ENCODE results near the gene BCL6. TPM values are rescaled to one million over a fixed set of nuclear protein-coding genes. Genes with fewer than 3 reads are reported as not detected.

BCL6 gene
- total and polyA plus RNA-seq, 2 donors (not counting 1 experiment from before 2014, with no cell fraction given): 21.2 to 48.2 TPM

- no peak for DNase-seq
- Histone ChIP-seq H4K20me1 (ENCODE audit: control insufficient read depth, insufficient read depth, low read length, poor library complexity, severe bottlenecking) (no peaks in the 10 kb centered on the region), H3K36me3 (replicated peaks in 1 of 2; ENCODE audit: control extremely low read depth in 1 of 2, control insufficient read depth in 1 of 2, extremely low read depth in 1 of 2, insufficient read depth in 2 of 2, low read length in 1 of 2) (no peaks in the 10 kb centered on the region), H3K4me1 (ENCODE audit: control insufficient read depth in 2 of 2, insufficient read depth in 2 of 2, low read length in 2 of 2) (peaks cover 5 to 8% of the 10 kb centered on the region in 2 donors), H3K27me3 (replicated peaks in 1 of 4; ENCODE audit: control extremely low read depth in 1 of 4, control insufficient read depth in 3 of 4, insufficient read depth in 4 of 4, low read length in 3 of 4) (no peaks in the 10 kb centered on the region), H3K79me2 (ENCODE audit: control insufficient read depth, insufficient read depth, low read length) (no peaks in the 10 kb centered on the region), H3K9ac (ENCODE audit: low read length) (no peak overlapping the region), H2AFZ (ENCODE audit: insufficient read depth, low read depth, low read length, poor library complexity, severe bottlenecking) (no peak overlapping the region), H3K4me3 (ENCODE audit: control extremely low read depth in 1 of 5, extremely low read depth in 1 of 5, insufficient read depth in 1 of 5, low read depth in 2 of 5, low read length in 4 of 5) (no peak overlapping the region), H3K9me3 (ENCODE audit: control extremely low read depth in 1 of 3, control insufficient read depth in 2 of 3, insufficient read depth in 1 of 3, low read length in 2 of 3) (no peaks in the 10 kb centered on the region), H3K4me2 (replicated peaks; ENCODE audit: low read depth, low read length, poor library complexity, severe bottlenecking) (no peak overlapping the region), H3K27ac (ENCODE audit: low read length in 2 of 2) (no peak overlapping the region)
- TF ChIP-seq CTCF (IDR thresholded peaks at IDR 0.05): no peak
- TF ChIP-seq EZH2 (IDR thresholded peaks at IDR 0.05; ENCODE audit: borderline replicate concordance, insufficient read depth, low read depth, low read length, poor library complexity, severe bottlenecking): no peak
- H3K4me3 Mint-ChIP-seq: no peak overlapping the region
- no peaks in the 10 kb centered on the region for H3K27me3 Mint-ChIP-seq
- ChIA-PET POLR2A (no interaction called here), CTCF (no interaction called here)
- peaks cover 21% of the 10 kb centered on the region for H3K4me1 Mint-ChIP-seq
- no peak overlapping the region for H3K27ac Mint-ChIP-seq
- H3K9me3 Mint-ChIP-seq (ENCODE audit: insufficient read depth): no peaks in the 10 kb centered on the region
- ATAC-seq (ENCODE audit: low read depth): no peak
- intact Hi-C loops (cut with micrococcal nuclease): no loop called here
- WGBS (ENCODE audit: insufficient coverage): 100% methylated on average over 1 of the region's 3 CpGs
Observed at GRCh38 chr3:187789872-187790271, 44.6 kb upstream of the BCL6 start.

GRCh38 chr3:187788984-187789857 is 44.0 kb upstream of the BCL6 start:
- Histone ChIP-seq H3K4me1 (ENCODE audit: control insufficient read depth in 2 of 2, insufficient read depth in 2 of 2, low read length in 2 of 2) (peaks cover 5 to 8% of the 10 kb centered on the region in 2 donors), H3K36me3 (replicated peaks in 1 of 2; ENCODE audit: control extremely low read depth in 1 of 2, control insufficient read depth in 1 of 2, extremely low read depth in 1 of 2, insufficient read depth in 2 of 2, low read length in 1 of 2) (no peaks in the 10 kb centered on the region), H3K27me3 (replicated peaks in 1 of 4; ENCODE audit: control extremely low read depth in 1 of 4, control insufficient read depth in 3 of 4, insufficient read depth in 4 of 4, low read length in 3 of 4) (no peaks in the 10 kb centered on the region), H3K4me2 (replicated peaks; ENCODE audit: low read depth, low read length, poor library complexity, severe bottlenecking) (peak overlapping the region; percentile 9), H2AFZ (ENCODE audit: insufficient read depth, low read depth, low read length, poor library complexity, severe bottlenecking) (no peak overlapping the region), H3K4me3 (ENCODE audit: control extremely low read depth in 1 of 5, extremely low read depth in 1 of 5, insufficient read depth in 1 of 5, low read depth in 2 of 5, low read length in 4 of 5) (no peak overlapping the region), H3K79me2 (ENCODE audit: control insufficient read depth, insufficient read depth, low read length) (no peaks in the 10 kb centered on the region), H3K9me3 (ENCODE audit: control extremely low read depth in 1 of 3, control insufficient read depth in 2 of 3, insufficient read depth in 1 of 3, low read length in 2 of 3) (no peaks in the 10 kb centered on the region), H3K27ac (ENCODE audit: low read length in 2 of 2) (no peak overlapping the region), H3K9ac (ENCODE audit: low read length) (no peak overlapping the region), H4K20me1 (ENCODE audit: control insufficient read depth, insufficient read depth, low read length, poor library complexity, severe bottlenecking) (no peaks in the 10 kb centered on the region)
- no peaks in the 10 kb centered on the region for H3K27me3 Mint-ChIP-seq
- no peak overlapping the region for H3K27ac Mint-ChIP-seq
- no CpG with 5 or more reads among the region's 5 CpGs for WGBS (ENCODE audit: insufficient coverage)
- ATAC-seq (ENCODE audit: low read depth): no peak
- no peak for DNase-seq
- intact Hi-C loops (cut with micrococcal nuclease): no loop called here
- ChIA-PET POLR2A (no interaction called here), CTCF (interaction anchor here (1.0 kb wide), 1 partner anchor 42 kb away, joined by 6 read pairs; no protein-coding TSS in a partner anchor)
- TF ChIP-seq CTCF (IDR thresholded peaks at IDR 0.05) (no peak), EZH2 (IDR thresholded peaks at IDR 0.05; ENCODE audit: borderline replicate concordance, insufficient read depth, low read depth, low read length, poor library complexity, severe bottlenecking) (no peak)
- H3K4me3 Mint-ChIP-seq: no peak overlapping the region
- H3K4me1 Mint-ChIP-seq: peaks cover 21% of the 10 kb centered on the region
- no peaks in the 10 kb centered on the region for H3K9me3 Mint-ChIP-seq (ENCODE audit: insufficient read depth)
